ENCODE results near the gene CDK3.

DNA sequence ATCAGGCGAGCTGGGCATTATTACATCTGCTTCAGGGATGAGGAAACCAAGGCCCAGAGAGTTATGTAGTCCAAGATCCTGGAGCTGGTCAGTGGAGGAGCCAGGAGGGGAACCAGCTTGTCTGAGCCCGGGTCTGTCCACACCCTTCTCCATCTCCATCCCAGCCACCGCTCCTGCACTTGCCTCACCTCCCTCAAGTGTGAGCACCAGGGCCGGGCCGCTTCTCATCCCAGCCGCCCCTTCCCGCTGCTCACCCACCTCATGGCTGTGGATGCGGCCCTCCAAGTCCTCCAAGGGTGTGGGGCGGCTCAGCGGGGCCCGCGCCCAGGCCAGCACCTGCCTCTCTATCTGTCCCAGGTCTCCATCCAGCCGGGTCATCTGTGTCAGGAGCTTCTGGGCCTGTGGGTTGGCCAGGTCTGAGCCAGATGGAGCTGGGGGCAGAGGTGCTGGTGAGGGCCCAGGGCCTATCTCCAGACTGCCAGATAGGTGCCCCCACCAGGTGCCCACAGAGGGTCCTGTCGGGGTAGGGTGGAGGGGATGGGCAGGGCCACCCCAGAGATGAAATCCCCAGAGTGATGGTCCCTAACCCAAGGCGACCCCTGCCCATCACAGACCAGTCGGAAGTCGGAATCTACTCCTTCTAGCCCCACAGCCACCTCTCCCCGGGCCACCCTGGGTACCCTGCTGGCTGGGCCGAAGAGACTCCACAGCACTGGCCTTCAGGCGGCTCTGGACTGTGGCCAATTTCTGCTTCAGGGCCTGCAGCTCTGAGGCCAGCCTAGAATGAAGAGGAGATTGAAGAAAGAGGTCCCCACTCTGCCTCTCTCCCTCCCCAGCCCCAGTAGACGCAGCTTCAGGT is 17.1 kb downstream of the CDK3 start:
- TF ChIP-seq, protein P1, sequence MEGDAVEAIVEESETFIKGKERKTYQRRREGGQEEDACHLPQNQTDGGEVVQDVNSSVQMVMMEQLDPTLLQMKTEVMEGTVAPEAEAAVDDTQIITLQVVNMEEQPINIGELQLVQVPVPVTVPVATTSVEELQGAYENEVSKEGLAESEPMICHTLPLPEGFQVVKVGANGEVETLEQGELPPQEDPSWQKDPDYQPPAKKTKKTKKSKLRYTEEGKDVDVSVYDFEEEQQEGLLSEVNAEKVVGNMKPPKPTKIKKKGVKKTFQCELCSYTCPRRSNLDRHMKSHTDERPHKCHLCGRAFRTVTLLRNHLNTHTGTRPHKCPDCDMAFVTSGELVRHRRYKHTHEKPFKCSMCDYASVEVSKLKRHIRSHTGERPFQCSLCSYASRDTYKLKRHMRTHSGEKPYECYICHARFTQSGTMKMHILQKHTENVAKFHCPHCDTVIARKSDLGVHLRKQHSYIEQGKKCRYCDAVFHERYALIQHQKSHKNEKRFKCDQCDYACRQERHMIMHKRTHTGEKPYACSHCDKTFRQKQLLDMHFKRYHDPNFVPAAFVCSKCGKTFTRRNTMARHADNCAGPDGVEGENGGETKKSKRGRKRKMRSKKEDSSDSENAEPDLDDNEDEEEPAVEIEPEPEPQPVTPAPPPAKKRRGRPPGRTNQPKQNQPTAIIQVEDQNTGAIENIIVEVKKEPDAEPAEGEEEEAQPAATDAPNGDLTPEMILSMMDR (IDR thresholded peaks at IDR 0.05; ENCODE audit: low read depth, low read length): no peak
- TF ChIP-seq, protein P2, sequence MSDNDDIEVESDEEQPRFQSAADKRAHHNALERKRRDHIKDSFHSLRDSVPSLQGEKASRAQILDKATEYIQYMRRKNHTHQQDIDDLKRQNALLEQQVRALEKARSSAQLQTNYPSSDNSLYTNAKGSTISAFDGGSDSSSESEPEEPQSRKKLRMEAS (IDR thresholded peaks at IDR 0.05; ENCODE audit: low read depth, low read length): no peak
- TF ChIP-seq POLR2A (IDR thresholded peaks at IDR 0.05; ENCODE audit: extremely low read depth, insufficient read length): no peak

Measured in NB4 (cell line).